GM12878 (cell line): ENCODE data around the gene LMO2.

Experiments
- CHD1 ChIP-seq: IDR thresholded peaks from 2 replicates; pipeline ENCODE4 v1.6.1; 2012; ENCODE audit warnings: low read depth, low read length, improper control_type of control experiment
- EP300 ChIP-seq, 2 experiments: fragments of 150-350 bp in 1 of 2; IDR thresholded peaks; 2 replicates each; pipeline ENCODE4 v1.6.1; 2011 to 2012; ENCODE audit warnings: low read depth in 2 of 2, low read length in 2 of 2, borderline replicate concordance in 1 of 2, improper control_type of control experiment in 1 of 2, inconsistent platforms in 1 of 2; ENCODE audit not compliant: control insufficient read depth in 1 of 2
- KDM1A ChIP-seq: fragments of 200-600 bp; sonication (generic); IDR thresholded peaks from 2 replicates; pipeline ENCODE4 v1.6.1; 2016; ENCODE audit warnings: borderline replicate concordance
- POU2F2 ChIP-seq: IDR thresholded peaks from 3 replicates; pipeline ENCODE4 v1.6.1; 2011; ENCODE audit warnings: low read depth, mild to moderate bottlenecking, low read length, borderline replicate concordance
- RAD21 ChIP-seq: IDR thresholded peaks from 2 replicates; pipeline ENCODE4 v1.6.1; 2011; ENCODE audit warnings: mild to moderate bottlenecking, low read depth, low read length, moderate library complexity; ENCODE audit not compliant: insufficient read depth
- ZNF24 ChIP-seq: fragments of 450-650 bp; IDR thresholded peaks from 2 replicates; pipeline ENCODE4 v1.6.1; 2017; ENCODE audit warnings: antibody characterized with exemption, mild to moderate bottlenecking
- TF ChIP-seq, protein P1 (sequence below): fragments of 450-650 bp; formaldehyde crosslinking; IDR thresholded peaks from 2 replicates; pipeline ENCODE4 v1.4.0; 2022; ENCODE audit warnings: mild to moderate bottlenecking, moderate library complexity
- TF ChIP-seq, protein P2 (sequence below), 3 experiments: IDR thresholded peaks in 2 of 3; conservative IDR thresholded peaks in 1 of 3; 2 replicates each; pipeline ENCODE4 v1.5.1; 2011; ENCODE audit warnings: low read depth in 3 of 3, low read length in 3 of 3, mild to moderate bottlenecking in 3 of 3, control low read depth in 2 of 3, moderate library complexity in 2 of 3, inconsistent platforms in 1 of 3, mixed read lengths in 1 of 3; ENCODE audit not compliant: control insufficient read depth in 2 of 3, insufficient read depth in 1 of 3; ENCODE audit errors: extremely low read depth in 1 of 3
- TF ChIP-seq, protein P3 (sequence below): fragments of 450-650 bp; IDR thresholded peaks from 2 replicates; pipeline ENCODE4 v1.6.1; 2017; ENCODE audit warnings: mild to moderate bottlenecking, moderate library complexity
- TF ChIP-seq, protein P4 (sequence below): IDR thresholded peaks from 2 replicates; pipeline ENCODE4 v1.6.1; 2011; ENCODE audit warnings: borderline replicate concordance, low read depth, mild to moderate bottlenecking, moderate library complexity, mixed read lengths, low read length; ENCODE audit not compliant: insufficient read depth; ENCODE audit errors: extremely low read length

DNA sequence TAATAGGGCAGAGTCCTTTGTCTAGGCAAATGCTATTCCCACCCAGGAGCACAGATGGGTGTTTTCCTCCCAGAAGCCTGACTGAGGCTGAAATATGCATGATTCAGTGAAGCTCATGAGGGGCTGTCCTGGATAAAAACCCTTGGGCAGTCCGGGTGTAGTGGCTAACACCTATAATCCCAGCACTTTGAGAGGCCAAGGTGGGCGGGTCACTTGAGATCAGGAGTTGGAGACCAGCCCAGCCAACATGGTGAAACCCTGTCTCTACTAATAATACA, 48.6 kb upstream of the LMO2 start:
- TF ChIP-seq CHD1, result no peak
- TF ChIP-seq EP300 (IDR thresholded peaks at IDR 0.05; ENCODE audit: borderline replicate concordance in 1 of 2, control insufficient read depth in 1 of 2, low read depth in 2 of 2, low read length in 2 of 2), result no peak
- no peak for TF ChIP-seq ZNF24
- TF ChIP-seq KDM1A, result no peak
- TF ChIP-seq, protein P1, sequence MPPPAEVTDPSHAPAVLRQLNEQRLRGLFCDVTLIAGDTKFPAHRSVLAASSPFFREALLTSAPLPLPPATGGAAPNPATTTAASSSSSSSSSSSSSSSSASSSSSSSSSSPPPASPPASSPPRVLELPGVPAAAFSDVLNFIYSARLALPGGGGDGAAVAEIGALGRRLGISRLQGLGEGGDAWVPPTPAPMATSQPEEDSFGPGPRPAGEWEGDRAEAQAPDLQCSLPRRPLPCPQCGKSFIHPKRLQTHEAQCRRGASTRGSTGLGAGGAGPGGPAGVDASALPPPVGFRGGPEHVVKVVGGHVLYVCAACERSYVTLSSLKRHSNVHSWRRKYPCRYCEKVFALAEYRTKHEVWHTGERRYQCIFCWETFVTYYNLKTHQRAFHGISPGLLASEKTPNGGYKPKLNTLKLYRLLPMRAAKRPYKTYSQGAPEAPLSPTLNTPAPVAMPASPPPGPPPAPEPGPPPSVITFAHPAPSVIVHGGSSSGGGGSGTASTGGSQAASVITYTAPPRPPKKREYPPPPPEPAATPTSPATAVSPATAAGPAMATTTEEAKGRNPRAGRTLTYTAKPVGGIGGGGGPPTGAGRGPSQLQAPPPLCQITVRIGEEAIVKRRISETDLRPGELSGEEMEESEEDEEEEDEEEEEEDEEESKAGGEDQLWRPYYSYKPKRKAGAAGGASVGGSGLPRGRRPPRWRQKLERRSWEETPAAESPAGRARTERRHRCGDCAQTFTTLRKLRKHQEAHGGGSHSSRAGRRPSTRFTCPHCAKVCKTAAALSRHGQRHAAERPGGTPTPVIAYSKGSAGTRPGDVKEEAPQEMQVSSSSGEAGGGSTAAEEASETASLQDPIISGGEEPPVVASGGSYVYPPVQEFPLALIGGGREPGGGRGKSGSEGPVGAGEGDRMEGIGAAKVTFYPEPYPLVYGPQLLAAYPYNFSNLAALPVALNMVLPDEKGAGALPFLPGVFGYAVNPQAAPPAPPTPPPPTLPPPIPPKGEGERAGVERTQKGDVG, result no peak
- no peak for TF ChIP-seq POU2F2
- TF ChIP-seq, protein P2, sequence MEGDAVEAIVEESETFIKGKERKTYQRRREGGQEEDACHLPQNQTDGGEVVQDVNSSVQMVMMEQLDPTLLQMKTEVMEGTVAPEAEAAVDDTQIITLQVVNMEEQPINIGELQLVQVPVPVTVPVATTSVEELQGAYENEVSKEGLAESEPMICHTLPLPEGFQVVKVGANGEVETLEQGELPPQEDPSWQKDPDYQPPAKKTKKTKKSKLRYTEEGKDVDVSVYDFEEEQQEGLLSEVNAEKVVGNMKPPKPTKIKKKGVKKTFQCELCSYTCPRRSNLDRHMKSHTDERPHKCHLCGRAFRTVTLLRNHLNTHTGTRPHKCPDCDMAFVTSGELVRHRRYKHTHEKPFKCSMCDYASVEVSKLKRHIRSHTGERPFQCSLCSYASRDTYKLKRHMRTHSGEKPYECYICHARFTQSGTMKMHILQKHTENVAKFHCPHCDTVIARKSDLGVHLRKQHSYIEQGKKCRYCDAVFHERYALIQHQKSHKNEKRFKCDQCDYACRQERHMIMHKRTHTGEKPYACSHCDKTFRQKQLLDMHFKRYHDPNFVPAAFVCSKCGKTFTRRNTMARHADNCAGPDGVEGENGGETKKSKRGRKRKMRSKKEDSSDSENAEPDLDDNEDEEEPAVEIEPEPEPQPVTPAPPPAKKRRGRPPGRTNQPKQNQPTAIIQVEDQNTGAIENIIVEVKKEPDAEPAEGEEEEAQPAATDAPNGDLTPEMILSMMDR (IDR thresholded peaks at IDR 0.05 in 2 of 3, conservative IDR thresholded peaks at IDR 0.05 in 1 of 3; ENCODE audit: control insufficient read depth in 2 of 3, extremely low read depth in 1 of 3, insufficient read depth in 1 of 3, low read depth in 3 of 3, low read length in 3 of 3), result no peak
- TF ChIP-seq, protein P3, sequence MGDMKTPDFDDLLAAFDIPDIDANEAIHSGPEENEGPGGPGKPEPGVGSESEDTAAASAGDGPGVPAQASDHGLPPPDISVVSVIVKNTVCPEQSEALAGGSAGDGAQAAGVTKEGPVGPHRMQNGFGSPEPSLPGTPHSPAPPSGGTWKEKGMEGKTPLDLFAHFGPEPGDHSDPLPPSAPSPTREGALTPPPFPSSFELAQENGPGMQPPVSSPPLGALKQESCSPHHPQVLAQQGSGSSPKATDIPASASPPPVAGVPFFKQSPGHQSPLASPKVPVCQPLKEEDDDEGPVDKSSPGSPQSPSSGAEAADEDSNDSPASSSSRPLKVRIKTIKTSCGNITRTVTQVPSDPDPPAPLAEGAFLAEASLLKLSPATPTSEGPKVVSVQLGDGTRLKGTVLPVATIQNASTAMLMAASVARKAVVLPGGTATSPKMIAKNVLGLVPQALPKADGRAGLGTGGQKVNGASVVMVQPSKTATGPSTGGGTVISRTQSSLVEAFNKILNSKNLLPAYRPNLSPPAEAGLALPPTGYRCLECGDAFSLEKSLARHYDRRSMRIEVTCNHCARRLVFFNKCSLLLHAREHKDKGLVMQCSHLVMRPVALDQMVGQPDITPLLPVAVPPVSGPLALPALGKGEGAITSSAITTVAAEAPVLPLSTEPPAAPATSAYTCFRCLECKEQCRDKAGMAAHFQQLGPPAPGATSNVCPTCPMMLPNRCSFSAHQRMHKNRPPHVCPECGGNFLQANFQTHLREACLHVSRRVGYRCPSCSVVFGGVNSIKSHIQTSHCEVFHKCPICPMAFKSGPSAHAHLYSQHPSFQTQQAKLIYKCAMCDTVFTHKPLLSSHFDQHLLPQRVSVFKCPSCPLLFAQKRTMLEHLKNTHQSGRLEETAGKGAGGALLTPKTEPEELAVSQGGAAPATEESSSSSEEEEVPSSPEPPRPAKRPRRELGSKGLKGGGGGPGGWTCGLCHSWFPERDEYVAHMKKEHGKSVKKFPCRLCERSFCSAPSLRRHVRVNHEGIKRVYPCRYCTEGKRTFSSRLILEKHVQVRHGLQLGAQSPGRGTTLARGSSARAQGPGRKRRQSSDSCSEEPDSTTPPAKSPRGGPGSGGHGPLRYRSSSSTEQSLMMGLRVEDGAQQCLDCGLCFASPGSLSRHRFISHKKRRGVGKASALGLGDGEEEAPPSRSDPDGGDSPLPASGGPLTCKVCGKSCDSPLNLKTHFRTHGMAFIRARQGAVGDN, result no peak
- TF ChIP-seq RAD21, result no peak
- TF ChIP-seq, protein P4, sequence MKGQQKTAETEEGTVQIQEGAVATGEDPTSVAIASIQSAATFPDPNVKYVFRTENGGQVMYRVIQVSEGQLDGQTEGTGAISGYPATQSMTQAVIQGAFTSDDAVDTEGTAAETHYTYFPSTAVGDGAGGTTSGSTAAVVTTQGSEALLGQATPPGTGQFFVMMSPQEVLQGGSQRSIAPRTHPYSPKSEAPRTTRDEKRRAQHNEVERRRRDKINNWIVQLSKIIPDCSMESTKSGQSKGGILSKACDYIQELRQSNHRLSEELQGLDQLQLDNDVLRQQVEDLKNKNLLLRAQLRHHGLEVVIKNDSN, result no peak
